Measurements from ENCODE around the gene SLC8A2.

The SLC8A2 gene

GRCh38 chr19:47483800-47484690, 12.4 kb upstream of the SLC8A2 start, which contains the start of gene KPTN:
TSS of gene KPTN (minus strand) at chr19:47484219. CDS start at chr19:47484160, 59 bp downstream.
- H3K27ac Mint-ChIP-seq = peak within 1 kb of the TSS; percentile 99
- H3K36me3 Mint-ChIP-seq = no peaks in the 10 kb centered on the region
- H3K27me3 Mint-ChIP-seq = no peaks in the 10 kb centered on the region
- peaks cover 35% of the 10 kb centered on the region for H3K4me1 Mint-ChIP-seq
- peak within 1 kb of the TSS; percentile 99 for H3K4me3 Mint-ChIP-seq
- H3K9me3 Mint-ChIP-seq = no peaks in the 10 kb centered on the region

GRCh38 chr19:47483200-47483599, 11.5 kb upstream of the SLC8A2 start:
- Mint-ChIP-seq H3K36me3 (no peaks in the 10 kb centered on the region), H3K27me3 (no peaks in the 10 kb centered on the region), H3K27ac (peak overlapping the region; percentile 99), H3K9me3 (no peaks in the 10 kb centered on the region), H3K4me1 (peaks cover 35% of the 10 kb centered on the region), H3K4me3 (peak overlapping the region; percentile 33)

- Mint-ChIP-seq H3K27ac (no peak overlapping the region), H3K36me3 (no peaks in the 10 kb centered on the region), H3K4me1 (peaks cover 24% of the 10 kb centered on the region), H3K4me3 (peak overlapping the region; percentile 23), H3K9me3 (no peaks in the 10 kb centered on the region), H3K27me3 (no peaks in the 10 kb centered on the region)
Measured at GRCh38 chr19:47481460-47482052, 9.9 kb upstream of the SLC8A2 start.

- peaks cover 18% of the 10 kb centered on the region for H3K4me1 Mint-ChIP-seq
Measured at GRCh38 chr19:47480658-47481057, 9.0 kb upstream of the SLC8A2 start.

GRCh38 chr19:47479701-47480503, 8.2 kb upstream of the SLC8A2 start:
- Mint-ChIP-seq H3K27me3 (no peaks in the 10 kb centered on the region), H3K4me1 (peaks cover 11% of the 10 kb centered on the region), H3K27ac (no peak overlapping the region), H3K36me3 (no peaks in the 10 kb centered on the region), H3K9me3 (no peaks in the 10 kb centered on the region), H3K4me3 (no peak overlapping the region)

More at GRCh38 chr19:47480658-47481057, 9.0 kb upstream of the SLC8A2 start:
- H3K27me3 Mint-ChIP-seq = no peaks in the 10 kb centered on the region
- H3K36me3 Mint-ChIP-seq = no peaks in the 10 kb centered on the region
- H3K4me3 Mint-ChIP-seq = no peak overlapping the region
- H3K27ac Mint-ChIP-seq = peak overlapping the region; percentile 51
- no peaks in the 10 kb centered on the region for H3K9me3 Mint-ChIP-seq

- Mint-ChIP-seq H3K27me3 (peaks cover 10% of the 10 kb centered on the region), H3K4me1 (peaks cover 7% of the 10 kb centered on the region), H3K4me3 (no peak overlapping the region), H3K36me3 (no peaks in the 10 kb centered on the region), H3K27ac (no peak overlapping the region), H3K9me3 (no peaks in the 10 kb centered on the region)
Measured at GRCh38 chr19:47476438-47476972, 4.8 kb upstream of the SLC8A2 start.

- no peak overlapping the region for H3K4me3 Mint-ChIP-seq
Measured at GRCh38 chr19:47475465-47475864, 3.8 kb upstream of the SLC8A2 start.

GRCh38 chr19:47473336-47473735, 1.6 kb upstream of the SLC8A2 start:
- Mint-ChIP-seq H3K36me3 (no peaks in the 10 kb centered on the region), H3K9me3 (no peaks in the 10 kb centered on the region), H3K4me3 (no peak overlapping the region), H3K27ac (no peak overlapping the region), H3K4me1 (peaks cover 23% of the 10 kb centered on the region), H3K27me3 (peaks cover 29% of the 10 kb centered on the region)

More at GRCh38 chr19:47475465-47475864, 3.8 kb upstream of the SLC8A2 start:
- H3K27ac Mint-ChIP-seq = no peak overlapping the region
- H3K36me3 Mint-ChIP-seq = no peaks in the 10 kb centered on the region
- H3K27me3 Mint-ChIP-seq = peaks cover 18% of the 10 kb centered on the region
- no peaks in the 10 kb centered on the region for H3K9me3 Mint-ChIP-seq
- peaks cover 17% of the 10 kb centered on the region for H3K4me1 Mint-ChIP-seq

- Mint-ChIP-seq H3K27ac (no peak overlapping the region), H3K27me3 (peaks cover 32% of the 10 kb centered on the region), H3K4me1 (peaks cover 25% of the 10 kb centered on the region), H3K9me3 (no peaks in the 10 kb centered on the region), H3K4me3 (peak overlapping the region; percentile 57), H3K36me3 (no peaks in the 10 kb centered on the region)
Measured at GRCh38 chr19:47471381-47471732, 336 bp downstream of the SLC8A2 start.

- H3K27ac Mint-ChIP-seq = no peak overlapping the region
- peaks cover 25% of the 10 kb centered on the region for H3K4me1 Mint-ChIP-seq
- no peaks in the 10 kb centered on the region for H3K36me3 Mint-ChIP-seq
- peaks cover 32% of the 10 kb centered on the region for H3K27me3 Mint-ChIP-seq
- no peaks in the 10 kb centered on the region for H3K9me3 Mint-ChIP-seq
- peak overlapping the region; percentile 57 for H3K4me3 Mint-ChIP-seq
Measured at GRCh38 chr19:47470447-47471195, 1.1 kb downstream of the SLC8A2 start.

GRCh38 chr19:47469719-47470118, 2.0 kb downstream of the SLC8A2 start:
- no peaks in the 10 kb centered on the region for H3K36me3 Mint-ChIP-seq
- no peaks in the 10 kb centered on the region for H3K9me3 Mint-ChIP-seq
- H3K27me3 Mint-ChIP-seq = peaks cover 31% of the 10 kb centered on the region
- H3K4me3 Mint-ChIP-seq = no peak overlapping the region
- no peak overlapping the region for H3K27ac Mint-ChIP-seq
- H3K4me1 Mint-ChIP-seq = peaks cover 25% of the 10 kb centered on the region

- H3K9me3 Mint-ChIP-seq = no peaks in the 10 kb centered on the region
- no peak overlapping the region for H3K27ac Mint-ChIP-seq
- peaks cover 28% of the 10 kb centered on the region for H3K27me3 Mint-ChIP-seq
- H3K4me3 Mint-ChIP-seq = no peak overlapping the region
- no peaks in the 10 kb centered on the region for H3K36me3 Mint-ChIP-seq
- peaks cover 25% of the 10 kb centered on the region for H3K4me1 Mint-ChIP-seq
Measured at GRCh38 chr19:47469363-47469700, 2.4 kb downstream of the SLC8A2 start.

- Mint-ChIP-seq H3K4me3 (no peak overlapping the region), H3K27ac (no peak overlapping the region), H3K27me3 (peaks cover 27% of the 10 kb centered on the region), H3K9me3 (no peaks in the 10 kb centered on the region), H3K36me3 (no peaks in the 10 kb centered on the region), H3K4me1 (peaks cover 25% of the 10 kb centered on the region)
Measured at GRCh38 chr19:47467914-47468313, 3.8 kb downstream of the SLC8A2 start.

- Mint-ChIP-seq H3K36me3 (no peaks in the 10 kb centered on the region), H3K27me3 (peaks cover 18% of the 10 kb centered on the region)
Measured at GRCh38 chr19:47465957-47466356, 5.7 kb downstream of the SLC8A2 start.

More at GRCh38 chr19:47465957-47466356, 5.7 kb downstream of the SLC8A2 start:
- H3K4me3 Mint-ChIP-seq = no peak overlapping the region
- H3K9me3 Mint-ChIP-seq = no peaks in the 10 kb centered on the region
- no peak overlapping the region for H3K27ac Mint-ChIP-seq
- H3K4me1 Mint-ChIP-seq = peaks cover 12% of the 10 kb centered on the region

Measured in activated naive CD4-positive, alpha-beta T cell treated with anti-CD3 and anti-CD28 coated beads, Interleukin-2, amount 50 U/mL, for 24 hours (primary cell).